ENCODE data around the gene VEGFB. TPM values are rescaled to one million over a fixed set of nuclear protein-coding genes. Genes with fewer than 3 reads are reported as not detected.

VEGFB gene
- total RNA-seq, 2 donors from 2014 or later = 58.9 to 78.4 TPM

GRCh38 chr11:64285885-64286800 lies 51.8 kb downstream of the VEGFB start:
- Mint-ChIP-seq H3K27me3 (ENCODE audit: insufficient read depth) (peaks cover 26% of the 10 kb centered on the region), H3K4me3 (peak overlapping the region; percentile 69), H3K9me3 (no peaks in the 10 kb centered on the region), H3K27ac (no peak overlapping the region), H3K4me1 (peaks cover 6% of the 10 kb centered on the region), H3K36me3 (ENCODE audit: low read depth) (peaks cover 18% of the 10 kb centered on the region)
- Histone ChIP-seq H3K27ac (ENCODE audit: low read depth, low read length) (no peak overlapping the region), H3K4me1 (ENCODE audit: control insufficient read depth, insufficient read depth, low read length) (no peaks in the 10 kb centered on the region), H3K4me3 (ENCODE audit: low read length) (peak overlapping the region; percentile 84), H3K9me3 (ENCODE audit: control insufficient read depth, low read length) (no peaks in the 10 kb centered on the region), H3K36me3 (ENCODE audit: control insufficient read depth, insufficient read depth, low read length) (peaks cover 10% of the 10 kb centered on the region), H3K27me3 (ENCODE audit: control insufficient read depth, insufficient read depth, low read length, poor library complexity, severe bottlenecking) (peaks cover 19% of the 10 kb centered on the region), H3K9ac (ENCODE audit: extremely low read depth, low read length, poor library complexity, severe bottlenecking) (peak overlapping the region; percentile 15)
- no peak for DNase-seq
- TF ChIP-seq CTCF (conservative IDR thresholded peaks at IDR 0.05) = no peak
- 34 to 75% methylated on average over 15 to 37 of the region's 40 CpGs for WGBS, 2 experiments (ENCODE audit: insufficient coverage in 1 of 2, insufficient read length in 1 of 2)

GRCh38 chr11:64286801-64287159 lies 52.4 kb downstream of the VEGFB start:
- peaks cover 25% of the 10 kb centered on the region for H3K27me3 ChIP-seq (ENCODE audit: control insufficient read depth, insufficient read depth, low read length, poor library complexity, severe bottlenecking)
- H3K27me3 Mint-ChIP-seq (ENCODE audit: insufficient read depth) = peaks cover 29% of the 10 kb centered on the region
- H3K9me3 ChIP-seq (ENCODE audit: control insufficient read depth, low read length) = no peaks in the 10 kb centered on the region
- 84 to 87% methylated on average over 4 to 9 of the region's 9 CpGs for WGBS, 2 experiments (ENCODE audit: insufficient coverage in 1 of 2, insufficient read length in 1 of 2)
- H3K4me1 ChIP-seq (ENCODE audit: control insufficient read depth, insufficient read depth, low read length) = no peaks in the 10 kb centered on the region
- no peak overlapping the region for H3K27ac ChIP-seq (ENCODE audit: low read depth, low read length)
- H3K36me3 ChIP-seq (ENCODE audit: control insufficient read depth, insufficient read depth, low read length) = peaks cover 10% of the 10 kb centered on the region
- H3K27ac Mint-ChIP-seq = no peak overlapping the region
- peak overlapping the region; percentile 69 for H3K4me3 Mint-ChIP-seq
- peak overlapping the region; percentile 84 for H3K4me3 ChIP-seq (ENCODE audit: low read length)
- H3K9ac ChIP-seq (ENCODE audit: extremely low read depth, low read length, poor library complexity, severe bottlenecking) = no peak overlapping the region
- no peak for DNase-seq
- no peaks in the 10 kb centered on the region for H3K9me3 Mint-ChIP-seq
- no peak for TF ChIP-seq CTCF (conservative IDR thresholded peaks at IDR 0.05)
- H3K36me3 Mint-ChIP-seq (ENCODE audit: low read depth) = peaks cover 12% of the 10 kb centered on the region
- H3K4me1 Mint-ChIP-seq = peaks cover 6% of the 10 kb centered on the region

- H3K27me3 Mint-ChIP-seq (ENCODE audit: insufficient read depth) = peaks cover 35% of the 10 kb centered on the region
- H3K27me3 ChIP-seq (ENCODE audit: control insufficient read depth, insufficient read depth, low read length, poor library complexity, severe bottlenecking) = peaks cover 36% of the 10 kb centered on the region
- H3K4me1 ChIP-seq (ENCODE audit: control insufficient read depth, insufficient read depth, low read length) = no peaks in the 10 kb centered on the region
- H3K4me1 Mint-ChIP-seq = peaks cover 6% of the 10 kb centered on the region
- no peaks in the 10 kb centered on the region for H3K9me3 ChIP-seq (ENCODE audit: control insufficient read depth, low read length)
- H3K36me3 Mint-ChIP-seq (ENCODE audit: low read depth) = peaks cover 8% of the 10 kb centered on the region
- H3K4me3 Mint-ChIP-seq = no peak overlapping the region
- peaks cover 4% of the 10 kb centered on the region for H3K36me3 ChIP-seq (ENCODE audit: control insufficient read depth, insufficient read depth, low read length)
- H3K27ac ChIP-seq (ENCODE audit: low read depth, low read length) = no peak overlapping the region
- no peak overlapping the region for H3K4me3 ChIP-seq (ENCODE audit: low read length)
- no peak overlapping the region for H3K27ac Mint-ChIP-seq
- WGBS, 2 experiments (ENCODE audit: insufficient coverage in 1 of 2, insufficient read length in 1 of 2) = 92 to 95% methylated on average over 20 to 33 of the region's 33 CpGs
- no peak overlapping the region for H3K9ac ChIP-seq (ENCODE audit: extremely low read depth, low read length, poor library complexity, severe bottlenecking)
- no peaks in the 10 kb centered on the region for H3K9me3 Mint-ChIP-seq
- no peak for TF ChIP-seq CTCF (conservative IDR thresholded peaks at IDR 0.05)
- no peak for DNase-seq
These were observed 53.4 kb downstream of the VEGFB start for GRCh38 chr11:64287676-64288352.

Data from endodermal cell (in vitro differentiated cells).